GM12878 (cell line): Measurements from ENCODE around the gene CACNA1E. TPM values are rescaled to one million over a fixed set of nuclear protein-coding genes. Genes with fewer than 3 reads are reported as not detected.
A peak's percentile ranks its signal among the peaks of the same experiment; 100 is the strongest.

Experiments
- HDAC2 ChIP-seq: fragments of 200-600 bp; sonication (generic); IDR thresholded peaks from 2 replicates; pipeline ENCODE4 v1.6.1; 2017
- MAX ChIP-seq: IDR thresholded peaks from 2 replicates; pipeline ENCODE4 v1.6.1; 2012; ENCODE audit warnings: low read depth, low read length, improper control_type of control experiment
- NKRF ChIP-seq: fragments of 450-650 bp; conservative IDR thresholded peaks from 2 replicates; pipeline ENCODE4 v1.6.1; 2017; ENCODE audit warnings: mild to moderate bottlenecking, moderate library complexity
- NR2F1 ChIP-seq: fragments of 450-650 bp; conservative IDR thresholded peaks from 2 replicates; pipeline ENCODE4 v1.6.1; 2017; ENCODE audit warnings: mild to moderate bottlenecking
- RELA ChIP-seq: fragments of 450-650 bp; IDR thresholded peaks from 2 replicates; pipeline ENCODE4 v1.8.0; 2014; ENCODE audit warnings: borderline replicate concordance; ENCODE audit not compliant: partially characterized antibody
- ZBTB11 ChIP-seq: fragments of 450-650 bp; formaldehyde crosslinking; IDR thresholded peaks from 2 replicates; pipeline ENCODE4 v1.5.0; 2022; ENCODE audit warnings: mild to moderate bottlenecking, missing genetic modification characterization
- ZNF687 ChIP-seq: fragments of 450-650 bp; IDR thresholded peaks from 2 replicates; pipeline ENCODE4 v1.6.1; 2017; ENCODE audit warnings: mild to moderate bottlenecking, moderate library complexity
- polyA plus RNA-seq, 11 experiments: library from polyadenylated mRNA; depleted of rRNA in 4 of 11; unstranded in 6 of 11; stranded (reverse) in 5 of 11; fragments of >200 nt; fragmentation: Nextera tagmentation in 4 of 11; fragmentation: Illumina TruSeq in 1 of 11; extraction: Ambion mirVana in 4 of 11; extraction: Trizol in 1 of 11; gene quantifications; 1 replicate in 1 of 11; 2 replicates in 10 of 11; pipeline versions ENCODE4 v1.2.1 to v1.2.3, GENCODE V29; 2011 to 2016; ENCODE audit warnings: inconsistent platforms in 2 of 11, missing spikeins in 2 of 11, low read depth in 1 of 11
- total RNA-seq, 4 experiments: library from RNA; depleted of rRNA in 3 of 4; stranded (reverse); fragments of >200 nt in 3 of 4; fragmentation: Illumina TruSeq in 1 of 4; extraction: Trizol in 1 of 4; gene quantifications; 2 replicates each; pipeline versions ENCODE4 v1.2.1 to v1.2.3, GENCODE V29; 2013 to 2021

CACNA1E gene
- total and polyA plus RNA-seq, 10 of the 15 experiments (the other 5 are each of a cell fraction or from before 2014, with no cell fraction given) = 0.57 to 22.0 (median 8.5) TPM

GRCh38 chr1:181482521-181483284 lies 614 bp upstream of the CACNA1E start (continued):
- TF ChIP-seq HDAC2 (0 out of 2 replicates have a peak, but pooled peaks have one; percentile 32), ZBTB11 (CRISPR knock-in tag) (no peak), ZNF687 (peak; percentile 93), NKRF (no peak), NR2F1 (peak; percentile 37), RELA (no peak), MAX (0 out of 2 replicates have a peak, but pooled peaks have one; percentile 24)
